Astrocyte of the cerebellum (primary cell): ENCODE data around the gene RGL4.

Source experiments
- DNase-seq: peaks from one replicate; pipeline ENCODE4 v3.0.0-alpha.2; 2011; ENCODE audit warnings: low read depth
- H3K4me3 ChIP-seq: 2 replicates; pipeline ENCODE4 v1.5.1; 2011; ENCODE audit warnings: mild to moderate bottlenecking, low read depth, low read length, moderate library complexity
- in situ Hi-C: cut with HindIII; loops from 2 replicates; pipeline ENCODE4 v1.10.0; 2017; ENCODE audit warnings: low sequenced_read_pairs
- TF ChIP-seq, protein P1 (sequence below): IDR thresholded peaks from 2 replicates; pipeline ENCODE4 v1.5.1; 2012; ENCODE audit warnings: low read length, low read depth, moderate library complexity, mild to moderate bottlenecking; ENCODE audit errors: missing control alignments

RGL4 gene

DNA sequence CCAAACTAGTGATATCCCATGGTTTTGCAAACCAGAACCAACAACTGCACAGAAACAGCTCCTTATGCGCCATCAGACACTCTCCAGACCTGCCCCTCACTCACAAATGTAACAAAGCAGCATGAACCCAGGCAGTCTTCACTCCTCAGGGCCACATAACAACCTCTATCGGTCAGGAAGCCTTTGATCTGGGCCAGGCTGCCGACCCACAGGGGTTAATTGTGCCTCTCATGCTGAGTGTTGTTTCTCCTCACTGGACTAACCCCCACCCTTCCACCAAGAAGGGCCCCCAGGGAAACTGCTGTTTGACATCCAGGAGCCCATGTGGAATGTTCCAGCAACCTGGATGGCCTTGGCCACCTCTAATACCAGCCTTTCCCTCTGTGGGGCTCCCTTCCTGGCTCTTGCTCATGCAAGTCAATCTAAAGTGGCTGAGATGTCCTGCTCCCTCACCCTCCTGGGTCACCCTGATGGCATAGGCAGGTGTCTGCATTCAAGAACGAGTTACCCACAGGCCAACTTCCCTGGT is 7.9 kb upstream of the RGL4 start:
- TF ChIP-seq, protein P1, sequence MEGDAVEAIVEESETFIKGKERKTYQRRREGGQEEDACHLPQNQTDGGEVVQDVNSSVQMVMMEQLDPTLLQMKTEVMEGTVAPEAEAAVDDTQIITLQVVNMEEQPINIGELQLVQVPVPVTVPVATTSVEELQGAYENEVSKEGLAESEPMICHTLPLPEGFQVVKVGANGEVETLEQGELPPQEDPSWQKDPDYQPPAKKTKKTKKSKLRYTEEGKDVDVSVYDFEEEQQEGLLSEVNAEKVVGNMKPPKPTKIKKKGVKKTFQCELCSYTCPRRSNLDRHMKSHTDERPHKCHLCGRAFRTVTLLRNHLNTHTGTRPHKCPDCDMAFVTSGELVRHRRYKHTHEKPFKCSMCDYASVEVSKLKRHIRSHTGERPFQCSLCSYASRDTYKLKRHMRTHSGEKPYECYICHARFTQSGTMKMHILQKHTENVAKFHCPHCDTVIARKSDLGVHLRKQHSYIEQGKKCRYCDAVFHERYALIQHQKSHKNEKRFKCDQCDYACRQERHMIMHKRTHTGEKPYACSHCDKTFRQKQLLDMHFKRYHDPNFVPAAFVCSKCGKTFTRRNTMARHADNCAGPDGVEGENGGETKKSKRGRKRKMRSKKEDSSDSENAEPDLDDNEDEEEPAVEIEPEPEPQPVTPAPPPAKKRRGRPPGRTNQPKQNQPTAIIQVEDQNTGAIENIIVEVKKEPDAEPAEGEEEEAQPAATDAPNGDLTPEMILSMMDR, result no peak
- no peak for DNase-seq
- H3K4me3 ChIP-seq, result no peak overlapping the region
- in situ Hi-C loops, result no loop called here

DNA sequence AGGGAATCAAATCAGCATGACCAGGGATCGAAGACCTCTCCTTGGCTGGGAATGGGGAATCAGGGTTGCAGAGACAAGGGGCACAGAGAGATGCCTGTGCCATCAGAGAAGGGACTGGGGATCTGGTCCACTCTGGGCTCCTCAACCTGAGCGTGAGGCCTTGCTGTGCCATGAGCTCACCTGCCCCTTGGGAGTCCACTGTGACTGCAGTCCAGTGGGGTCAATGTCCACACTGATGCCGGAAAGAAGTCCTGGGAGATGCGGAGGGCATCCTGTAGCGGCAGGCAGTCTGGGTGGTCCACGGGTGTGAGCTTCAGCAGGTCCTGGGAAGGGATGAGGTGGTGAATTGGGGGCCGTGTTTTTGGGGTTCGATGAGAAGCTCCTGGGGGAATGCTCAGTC is 7.3 kb upstream of the RGL4 start:
- TF ChIP-seq, protein P1, result no peak
- no peak overlapping the region for H3K4me3 ChIP-seq
- DNase-seq, result no peak
- in situ Hi-C loops, result no loop called here

DNA sequence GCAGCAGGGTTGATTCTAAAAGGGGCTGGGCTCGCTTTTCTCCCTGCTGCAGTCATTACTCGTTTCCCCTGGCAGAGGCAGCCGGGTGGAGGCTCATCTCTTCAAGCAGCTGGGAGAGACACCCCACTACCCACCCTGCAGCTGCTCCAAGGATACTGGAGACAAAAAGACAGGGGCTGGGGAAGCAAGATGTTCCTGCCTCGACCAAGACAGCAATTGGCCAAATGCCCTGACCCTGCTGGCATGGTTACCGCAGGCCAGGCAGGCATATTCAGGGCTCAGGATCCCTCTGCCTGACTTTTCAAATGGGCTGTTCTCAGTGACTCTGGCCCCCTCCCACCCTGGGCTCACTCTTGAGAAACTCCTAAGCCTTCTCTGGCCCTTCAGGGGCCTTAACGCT is 6.8 kb upstream of the RGL4 start:
- no peak for DNase-seq
- H3K4me3 ChIP-seq, result no peak overlapping the region
- TF ChIP-seq, protein P1, result no peak
- in situ Hi-C loops, result no loop called here

DNA sequence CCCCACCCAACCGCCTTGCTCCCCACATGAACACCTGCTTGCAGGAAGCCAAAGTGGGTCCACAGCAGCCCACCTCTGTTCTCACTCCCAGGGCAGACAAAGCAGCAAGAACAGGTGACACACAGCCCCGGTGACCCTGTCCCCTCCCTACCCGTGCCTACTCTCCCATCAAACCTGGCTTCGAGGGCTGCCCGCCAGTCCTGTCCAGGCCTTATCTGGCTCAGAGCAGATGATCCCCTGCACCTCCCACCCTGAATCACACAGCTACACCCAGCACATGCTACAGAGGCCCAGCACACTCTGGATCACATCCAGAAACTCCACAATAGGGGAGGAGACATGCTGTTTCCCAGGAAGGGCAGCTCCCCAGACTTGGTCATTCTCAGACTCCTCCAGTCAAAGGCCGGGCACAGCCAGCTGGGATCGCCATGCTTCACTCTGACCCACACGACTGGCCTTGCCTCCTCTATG is 6.2 kb upstream of the RGL4 start:
- in situ Hi-C loops, result no loop called here
- H3K4me3 ChIP-seq, result no peak overlapping the region
- TF ChIP-seq, protein P1, result no peak
- DNase-seq, result no peak

DNA sequence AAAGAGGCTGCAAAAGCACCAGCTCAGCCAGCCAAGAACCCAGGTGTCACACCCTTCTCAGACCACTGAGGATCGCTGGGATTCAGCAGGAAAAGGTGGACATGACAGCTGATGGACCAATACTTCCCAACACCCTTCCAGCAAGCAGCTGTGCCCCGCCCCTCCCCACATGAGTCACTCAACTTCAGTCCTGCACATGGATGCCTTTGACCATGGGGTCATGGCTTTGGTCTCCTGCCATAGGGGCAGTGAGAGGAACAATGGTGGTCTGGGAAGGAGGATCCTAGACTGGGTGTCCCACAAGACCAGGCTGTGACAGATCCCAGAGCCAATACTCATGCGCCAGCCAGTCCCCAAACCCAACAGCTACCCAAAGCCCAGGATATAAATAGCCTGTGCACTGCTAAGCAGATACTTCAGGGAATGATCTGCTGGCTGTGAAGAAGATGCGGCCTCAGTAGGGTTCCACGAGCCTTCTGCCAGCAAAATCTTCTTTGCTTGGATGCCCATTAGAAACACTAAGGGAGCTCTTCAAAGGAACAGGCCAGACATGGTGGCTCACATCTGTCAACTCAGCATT is 5.5 kb upstream of the RGL4 start:
- no peak overlapping the region for H3K4me3 ChIP-seq
- TF ChIP-seq, protein P1, result no peak
- DNase-seq, result no peak
- in situ Hi-C loops, result no loop called here

DNA sequence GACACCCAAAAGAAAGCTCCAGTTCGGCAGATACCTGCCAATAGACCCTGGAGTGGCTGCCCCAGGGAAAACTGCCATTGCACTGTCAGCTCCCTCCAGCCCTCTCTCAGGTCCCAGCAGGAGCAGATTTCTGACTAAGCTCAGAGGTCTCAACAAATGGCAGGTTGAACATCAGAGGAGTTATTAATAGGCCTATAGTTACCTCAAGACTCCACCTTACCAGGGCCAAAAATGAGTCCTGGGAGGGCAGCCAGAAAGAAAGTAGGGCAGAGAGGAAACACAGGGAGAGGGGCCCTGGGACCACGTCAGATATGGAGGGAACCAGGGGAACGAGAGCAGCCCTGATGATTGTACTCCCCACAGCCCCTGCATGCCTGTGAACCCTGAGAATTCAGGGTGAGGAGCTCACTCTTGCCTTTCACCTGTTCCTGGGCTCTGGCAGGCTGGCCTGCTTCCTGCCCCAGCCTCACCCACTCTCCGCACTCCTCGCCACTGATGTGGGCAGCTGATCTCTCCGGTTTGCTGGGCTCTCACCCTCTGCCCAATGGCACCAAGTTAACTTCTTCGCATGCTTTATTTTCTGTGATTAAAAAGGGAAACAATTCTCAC is 4.3 kb upstream of the RGL4 start:
- no peak overlapping the region for H3K4me3 ChIP-seq
- in situ Hi-C loops, result no loop called here
- TF ChIP-seq, protein P1, result no peak
- DNase-seq, result no peak
